ENCODE results near the gene EHMT1.
"Not testable (repeated sequence)": the region's sequence is repeated elsewhere in the genome, so short reads cannot be mapped to it uniquely, and the experiment has no call there.

EHMT1 gene

DNA sequence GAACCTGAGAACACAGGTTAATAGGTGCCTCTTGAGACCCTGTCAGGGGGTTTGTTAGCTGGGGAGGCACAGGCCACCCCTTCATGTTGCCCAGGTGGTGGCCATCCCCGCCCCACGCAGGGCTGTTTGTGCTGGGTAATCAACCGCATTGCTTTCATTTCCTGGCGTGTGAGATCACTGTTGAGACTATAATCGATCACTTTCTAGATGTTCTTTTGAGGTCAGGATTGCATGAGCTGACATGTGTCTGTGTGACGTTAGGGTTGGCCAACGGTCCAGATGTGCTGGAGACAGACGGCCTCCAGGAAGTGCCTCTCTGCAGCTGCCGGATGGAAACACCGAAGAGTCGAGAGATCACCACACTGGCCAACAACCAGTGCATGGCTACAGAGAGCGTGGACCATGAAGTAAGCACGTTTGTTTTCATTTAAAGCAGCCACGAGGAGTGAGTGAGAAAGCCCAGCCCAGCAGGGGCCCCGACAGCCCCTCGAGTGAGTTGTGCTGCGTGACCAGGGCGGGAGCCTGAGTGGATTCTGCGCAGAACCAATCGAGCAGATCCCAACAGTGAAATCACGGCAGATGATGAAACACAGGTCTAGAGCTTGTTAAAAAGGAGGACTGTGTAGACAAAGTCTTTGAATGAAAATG lies 143.7 kb downstream of the EHMT1 start:
- no peak for DNase-seq (ENCODE audit: low spot score)

DNA sequence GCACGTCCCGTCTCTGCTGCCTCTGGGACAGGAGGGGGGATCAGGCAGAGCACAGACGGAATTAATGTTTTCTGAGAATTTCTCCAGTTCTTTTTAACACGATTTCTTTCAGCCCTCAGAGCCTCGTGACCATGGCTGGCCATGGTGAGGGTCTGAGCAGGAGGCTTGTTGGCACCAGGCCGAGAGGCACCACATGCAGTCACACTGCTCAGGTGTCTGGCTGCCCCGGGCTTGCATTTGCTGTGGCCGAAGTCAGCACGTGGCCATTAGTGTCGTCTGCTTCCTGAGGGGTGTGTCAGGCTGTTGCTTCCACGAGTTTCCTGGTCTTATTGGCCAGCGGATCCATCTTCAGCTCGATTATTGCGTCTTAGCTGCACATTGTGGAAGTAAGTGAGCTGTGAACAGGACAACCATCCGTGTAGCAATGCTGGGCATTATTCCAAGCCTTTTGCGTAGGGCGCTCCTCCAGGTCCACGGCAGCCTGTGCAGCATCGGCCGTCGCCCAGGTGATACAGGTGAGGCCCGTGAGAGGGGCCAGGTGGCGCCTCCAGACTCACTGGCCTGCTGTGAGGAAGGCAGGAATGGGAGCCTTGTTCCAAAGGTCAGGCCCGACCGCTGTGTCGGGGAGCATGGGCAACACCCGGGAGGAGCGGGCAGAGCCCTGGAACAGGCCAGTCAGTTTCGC lies 144.6 kb downstream of the EHMT1 start:
- DNase-seq (ENCODE audit: low spot score): no peak

DNA sequence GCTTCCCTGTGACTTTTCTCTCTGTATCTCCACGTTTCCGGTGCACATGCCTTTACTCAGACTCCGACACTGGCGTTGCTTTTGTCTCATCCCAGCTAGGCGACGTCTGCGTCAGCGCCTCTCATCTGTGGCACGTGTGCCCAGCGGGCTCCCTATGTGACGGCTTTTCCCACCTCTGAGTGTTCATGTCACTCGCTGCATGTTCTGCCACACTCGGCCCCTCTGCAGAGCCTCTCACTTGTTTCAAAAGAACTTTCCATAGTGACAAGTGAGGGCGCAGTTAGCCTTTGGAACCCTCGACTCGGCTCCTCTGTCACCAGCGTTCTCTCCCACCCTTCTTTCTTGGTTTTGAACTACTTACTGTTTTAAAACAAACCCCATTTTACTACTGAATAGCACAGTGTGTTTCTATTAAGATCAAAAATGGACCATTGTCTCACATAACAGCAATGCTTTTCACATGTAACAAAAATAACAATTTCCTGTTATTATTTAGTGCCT lies 145.4 kb downstream of the EHMT1 start:
- no peak for DNase-seq (ENCODE audit: low spot score)

DNA sequence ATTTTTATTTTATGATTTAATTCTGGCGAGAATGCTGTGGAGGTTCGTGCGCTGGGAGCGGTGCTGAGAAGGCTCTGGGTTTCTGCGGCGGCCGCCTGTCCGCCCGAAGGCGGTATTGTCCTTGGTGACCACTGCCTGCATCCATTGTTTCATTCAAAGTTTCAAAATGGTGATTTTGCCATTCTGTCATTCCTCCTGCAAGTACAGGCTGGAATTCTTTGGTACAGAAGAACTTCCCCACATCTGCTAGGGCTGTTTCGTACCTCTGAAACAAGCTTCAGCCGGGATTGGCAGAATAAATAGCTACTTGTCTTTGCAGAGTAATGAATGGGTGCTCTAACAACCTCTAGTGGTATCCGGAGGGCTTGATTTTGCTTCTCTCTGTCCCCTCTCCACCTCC lies 146.2 kb downstream of the EHMT1 start:
- DNase-seq (ENCODE audit: low spot score): no peak

DNA sequence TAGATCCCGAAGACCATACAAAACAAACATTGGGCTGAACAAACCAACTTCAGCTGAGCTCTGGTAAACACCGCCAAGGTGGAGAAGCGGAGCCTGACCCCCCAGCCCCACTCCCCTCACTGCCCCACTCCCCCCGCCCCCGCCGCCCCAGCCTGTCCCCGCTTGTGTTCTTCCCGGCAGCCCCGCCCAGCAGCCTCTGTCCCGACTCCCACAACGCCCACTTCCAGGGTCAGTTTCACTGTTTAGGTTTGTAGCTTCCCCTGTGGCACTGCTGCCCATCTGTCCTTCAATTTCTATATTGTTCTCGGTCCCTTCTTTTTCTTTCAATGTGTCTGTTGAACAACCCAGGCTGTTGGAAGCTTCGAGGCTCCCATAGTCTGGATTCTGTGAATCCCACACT lies 146.7 kb downstream of the EHMT1 start:
- DNase-seq (ENCODE audit: low spot score): no peak

DNA sequence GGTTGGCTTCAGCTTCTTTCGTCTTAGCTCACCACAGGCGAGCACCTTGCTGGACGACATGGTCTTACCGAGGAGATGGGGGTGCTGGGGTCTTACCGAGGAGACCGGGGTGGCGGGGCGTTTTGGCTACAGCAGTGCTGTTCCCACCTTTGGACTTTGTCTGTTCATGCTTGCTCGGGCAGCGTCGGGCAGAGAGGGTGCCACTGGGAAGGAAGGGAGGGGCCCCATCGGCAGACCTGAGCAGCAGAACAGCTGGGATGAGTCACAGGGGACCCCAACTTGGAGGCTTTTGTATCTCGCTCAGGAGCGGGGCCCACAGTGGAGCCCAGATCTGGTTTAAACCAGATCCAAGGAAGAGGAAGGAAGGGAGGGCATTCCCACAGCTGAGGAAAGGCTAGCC lies 152.8 kb downstream of the EHMT1 start:
- DNase-seq (ENCODE audit: low spot score): no peak

DNA sequence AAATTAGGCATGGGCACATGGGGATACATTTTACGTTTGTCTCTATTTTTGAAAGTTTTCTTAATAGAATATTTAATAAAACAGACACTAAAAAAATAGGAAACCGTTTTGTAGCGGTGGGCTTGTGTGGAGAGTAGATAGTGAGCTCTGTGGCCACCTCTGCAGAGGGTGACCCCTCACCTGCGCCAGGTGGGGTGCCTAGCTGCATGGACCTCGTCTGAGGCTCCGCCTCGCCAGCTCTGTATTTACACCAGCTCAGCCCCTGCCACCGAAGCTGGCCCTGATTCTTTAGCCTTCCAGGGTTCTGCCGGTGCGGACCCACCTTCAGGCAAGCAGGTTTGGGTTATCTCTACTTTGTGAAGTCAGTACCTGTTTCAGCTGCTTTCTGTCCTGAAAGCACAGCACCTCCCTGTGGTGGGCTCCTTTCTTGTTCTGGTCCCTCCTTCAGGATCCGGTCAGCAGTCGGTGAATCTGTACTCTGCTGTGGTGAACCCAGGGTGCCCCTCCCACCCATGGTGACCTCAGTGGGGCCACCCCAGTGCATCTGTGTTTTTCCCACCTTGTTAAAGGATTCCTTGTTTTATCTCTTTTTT lies 153.6 kb downstream of the EHMT1 start:
- no peak for DNase-seq (ENCODE audit: low spot score)

DNA sequence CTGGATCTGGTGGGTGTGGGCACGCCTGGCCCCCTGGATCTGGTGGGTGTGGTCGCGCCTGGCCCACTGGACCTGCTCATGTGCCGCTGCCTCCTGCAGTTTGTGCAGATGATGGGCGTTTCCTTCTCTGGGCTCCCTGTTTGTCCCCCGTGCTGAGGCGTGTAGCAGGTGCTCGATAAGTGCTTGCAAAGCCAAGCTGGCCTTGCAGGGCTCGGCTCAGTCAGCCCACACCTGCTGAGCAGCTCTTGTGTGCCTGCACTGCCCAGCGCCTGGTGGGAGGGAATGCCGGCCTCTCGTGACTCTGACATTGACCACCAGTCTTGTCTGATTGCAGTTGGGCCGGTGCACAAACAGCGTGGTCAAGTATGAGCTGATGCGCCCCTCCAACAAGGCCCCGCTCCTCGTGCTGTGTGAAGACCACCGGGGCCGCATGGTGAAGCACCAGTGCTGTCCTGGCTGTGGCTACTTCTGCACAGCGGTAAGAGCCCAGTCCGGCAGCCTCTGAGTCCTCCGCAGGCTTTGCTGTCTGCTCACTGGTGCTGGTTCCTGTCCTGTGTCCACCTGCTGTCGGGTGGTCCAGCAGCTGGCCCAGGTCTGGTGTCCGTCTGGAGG lies 156.1 kb downstream of the EHMT1 start:
- DNase-seq (ENCODE audit: low spot score): no peak

DNA sequence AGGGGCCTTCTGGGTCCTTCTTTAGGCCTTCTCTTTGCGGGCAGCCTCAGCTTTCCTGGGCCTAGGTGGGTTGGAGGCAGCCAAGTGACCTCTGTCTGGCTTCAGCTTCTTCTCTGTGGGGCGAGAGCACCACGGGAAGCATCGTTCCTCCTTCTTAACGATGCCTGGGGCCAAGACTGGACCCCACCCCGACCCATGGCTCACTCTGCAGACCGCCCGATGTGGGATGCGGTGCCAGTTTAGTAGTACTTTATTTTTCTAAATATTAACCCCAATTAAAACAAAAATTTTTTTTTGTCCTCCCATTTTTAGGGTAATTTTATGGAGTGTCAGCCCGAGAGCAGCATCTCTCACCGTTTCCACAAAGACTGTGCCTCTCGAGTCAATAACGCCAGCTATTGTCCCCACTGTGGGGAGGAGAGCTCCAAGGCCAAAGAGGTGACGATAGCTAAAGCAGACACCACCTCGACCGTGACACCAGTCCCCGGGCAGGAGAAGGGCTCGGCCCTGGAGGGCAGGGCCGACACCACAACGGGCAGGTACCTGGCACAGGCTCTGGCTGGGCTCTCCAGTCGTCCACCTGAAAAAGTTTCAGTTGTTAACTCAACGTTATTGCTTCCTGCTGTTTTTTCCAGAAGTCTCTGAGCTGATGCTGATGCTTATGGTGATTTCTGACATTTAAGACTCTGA lies 157.6 kb downstream of the EHMT1 start:
- DNase-seq (ENCODE audit: low spot score): no peak

DNA sequence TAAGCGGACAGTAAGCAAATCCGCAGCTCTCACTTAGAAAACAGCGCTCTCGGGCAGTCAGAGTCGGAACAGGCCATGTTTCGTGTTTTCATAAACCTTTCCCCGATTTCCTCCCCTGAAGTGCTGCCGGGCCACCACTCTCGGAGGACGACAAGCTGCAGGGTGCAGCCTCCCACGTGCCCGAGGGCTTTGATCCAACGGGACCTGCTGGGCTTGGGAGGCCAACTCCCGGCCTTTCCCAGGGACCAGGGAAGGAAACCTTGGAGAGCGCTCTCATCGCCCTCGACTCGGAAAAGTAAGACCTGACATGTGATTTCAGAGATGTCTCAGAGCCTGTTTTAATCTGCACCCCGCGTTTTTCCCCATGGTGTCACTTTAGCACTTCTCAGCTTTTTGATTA lies 159.0 kb downstream of the EHMT1 start:
- DNase-seq (ENCODE audit: low spot score): no peak

DNA sequence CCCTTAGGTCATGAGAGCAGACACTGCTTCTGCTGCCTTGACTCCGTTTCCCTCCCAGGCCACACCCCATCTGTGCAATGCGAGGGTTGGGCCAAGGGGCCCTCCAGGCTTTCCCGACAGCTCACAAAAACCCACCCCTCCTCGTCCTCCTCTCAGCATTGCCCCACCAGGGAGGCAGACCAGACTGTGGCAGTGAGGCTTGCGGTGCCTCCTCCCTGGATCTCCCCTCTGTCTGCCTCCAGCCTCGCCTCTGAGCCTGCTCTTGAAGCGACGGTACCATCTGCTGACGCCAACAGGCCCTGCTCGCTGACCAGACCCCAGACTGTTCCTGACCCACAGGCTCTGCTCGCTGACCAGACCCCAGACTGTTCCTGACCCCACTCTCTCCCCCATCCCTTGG lies 159.5 kb downstream of the EHMT1 start:
- no peak for DNase-seq (ENCODE audit: low spot score)

DNA sequence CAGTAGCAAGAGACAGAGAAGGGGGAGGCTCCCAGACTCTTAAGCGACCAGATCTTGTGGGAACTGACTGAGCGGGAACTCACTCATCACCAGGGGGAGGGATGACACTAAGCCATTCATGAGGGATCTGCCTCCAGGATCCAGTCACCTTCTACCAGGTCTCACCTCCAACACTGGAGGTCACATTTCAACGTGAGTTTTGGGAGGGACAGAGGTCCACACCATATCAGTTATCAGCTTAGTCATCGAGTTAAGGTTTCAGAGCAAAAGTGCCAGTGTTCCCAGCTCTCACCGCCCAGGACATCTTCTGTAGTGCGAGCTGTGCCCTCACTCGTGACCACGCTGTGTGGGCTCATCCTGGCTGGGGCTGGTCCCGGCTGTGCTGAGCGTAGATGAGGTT lies 160.1 kb downstream of the EHMT1 start:
- no peak for DNase-seq (ENCODE audit: low spot score)

DNA sequence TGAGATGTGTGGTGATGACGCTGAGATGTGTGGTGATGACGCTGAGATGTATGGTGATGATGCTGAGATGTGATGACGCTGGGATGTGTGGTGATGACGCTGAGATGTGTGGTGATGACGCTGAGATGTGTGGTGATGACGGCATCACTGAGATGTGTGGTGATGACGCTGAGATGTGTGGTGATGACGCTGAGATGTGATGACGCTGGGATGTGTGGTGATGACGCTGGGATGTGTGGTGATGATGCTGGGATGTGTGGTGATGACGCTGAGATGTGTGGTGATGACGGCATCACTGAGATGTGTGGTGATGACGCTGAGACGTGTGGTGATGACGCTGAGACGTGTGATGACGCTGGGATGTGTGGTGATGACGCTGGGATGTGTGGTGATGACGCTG lies 161.2 kb downstream of the EHMT1 start:
- DNase-seq (ENCODE audit: low spot score): not testable (repeated sequence)

DNA sequence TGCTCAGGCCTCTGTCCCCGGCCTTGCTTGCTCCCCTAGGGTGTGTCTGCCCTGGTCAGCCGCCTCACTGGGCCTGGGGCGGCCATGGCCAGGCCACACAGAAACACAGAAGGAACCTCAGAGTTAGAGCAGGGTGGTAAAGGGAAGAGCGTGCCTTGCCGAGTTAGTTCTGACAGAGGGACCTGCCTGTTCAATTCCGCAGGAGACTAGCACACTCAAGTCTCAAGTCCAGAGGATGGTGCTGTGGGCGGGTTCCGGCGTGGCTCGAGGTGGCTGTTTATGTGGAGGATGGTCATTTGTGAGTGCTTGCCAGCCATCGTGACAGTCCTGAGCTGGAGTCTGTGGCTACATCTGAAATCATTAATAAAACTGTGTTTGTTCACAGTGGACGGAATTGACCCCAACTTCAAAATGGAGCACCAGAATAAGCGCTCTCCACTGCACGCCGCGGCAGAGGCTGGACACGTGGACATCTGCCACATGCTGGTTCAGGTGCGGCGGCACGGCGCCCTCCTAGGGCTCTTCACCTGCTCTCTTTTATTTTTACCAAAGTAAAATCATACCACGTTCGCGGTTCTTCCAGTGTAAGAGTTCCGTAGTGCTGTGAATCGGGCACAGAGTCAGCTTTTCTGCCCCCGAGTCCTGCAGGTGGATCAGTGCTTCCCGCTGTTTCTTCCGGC lies 163.2 kb downstream of the EHMT1 start:
- no peak for DNase-seq (ENCODE audit: low spot score)

DNA sequence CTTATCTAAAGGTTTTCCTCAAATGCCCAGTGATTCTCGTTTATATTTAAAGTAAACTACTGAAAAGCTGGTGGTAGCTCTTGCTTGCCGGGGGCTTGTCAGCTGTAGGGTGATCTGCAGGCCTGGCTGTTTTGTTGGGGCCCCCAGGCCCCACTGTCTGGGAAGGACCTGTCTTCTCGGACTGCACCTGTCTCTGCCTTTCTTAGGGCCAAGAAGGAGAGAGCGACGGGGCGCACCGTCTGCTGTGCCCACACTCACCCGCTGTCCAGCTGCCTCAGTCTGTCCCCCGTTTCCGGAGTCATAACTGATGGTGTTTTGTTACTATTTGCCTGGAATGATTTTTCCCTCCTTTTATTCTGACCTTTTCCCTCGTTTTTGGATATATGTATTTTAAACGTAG lies 164.7 kb downstream of the EHMT1 start:
- DNase-seq (ENCODE audit: low spot score): no peak

DNA sequence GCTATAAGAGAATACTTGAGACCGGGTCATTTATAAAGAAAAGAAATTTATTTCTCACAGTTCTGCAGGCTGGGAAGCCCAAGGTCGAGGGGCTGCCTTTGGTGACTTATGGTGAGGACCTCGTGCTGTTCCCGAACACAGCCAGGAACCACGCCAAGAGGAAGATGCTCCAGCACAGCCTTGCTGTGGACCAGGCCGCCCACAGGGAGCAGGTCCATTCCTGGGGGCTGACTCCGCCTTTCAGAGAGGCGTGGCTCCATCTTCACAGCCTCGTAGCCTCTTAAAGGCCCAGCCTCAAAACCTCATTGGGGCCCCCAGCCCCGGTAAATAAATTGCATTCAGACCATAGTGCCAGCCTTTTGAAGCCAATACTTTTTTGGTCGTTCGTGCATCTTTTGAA lies 165.2 kb downstream of the EHMT1 start:
- DNase-seq (ENCODE audit: low spot score): no peak

DNA sequence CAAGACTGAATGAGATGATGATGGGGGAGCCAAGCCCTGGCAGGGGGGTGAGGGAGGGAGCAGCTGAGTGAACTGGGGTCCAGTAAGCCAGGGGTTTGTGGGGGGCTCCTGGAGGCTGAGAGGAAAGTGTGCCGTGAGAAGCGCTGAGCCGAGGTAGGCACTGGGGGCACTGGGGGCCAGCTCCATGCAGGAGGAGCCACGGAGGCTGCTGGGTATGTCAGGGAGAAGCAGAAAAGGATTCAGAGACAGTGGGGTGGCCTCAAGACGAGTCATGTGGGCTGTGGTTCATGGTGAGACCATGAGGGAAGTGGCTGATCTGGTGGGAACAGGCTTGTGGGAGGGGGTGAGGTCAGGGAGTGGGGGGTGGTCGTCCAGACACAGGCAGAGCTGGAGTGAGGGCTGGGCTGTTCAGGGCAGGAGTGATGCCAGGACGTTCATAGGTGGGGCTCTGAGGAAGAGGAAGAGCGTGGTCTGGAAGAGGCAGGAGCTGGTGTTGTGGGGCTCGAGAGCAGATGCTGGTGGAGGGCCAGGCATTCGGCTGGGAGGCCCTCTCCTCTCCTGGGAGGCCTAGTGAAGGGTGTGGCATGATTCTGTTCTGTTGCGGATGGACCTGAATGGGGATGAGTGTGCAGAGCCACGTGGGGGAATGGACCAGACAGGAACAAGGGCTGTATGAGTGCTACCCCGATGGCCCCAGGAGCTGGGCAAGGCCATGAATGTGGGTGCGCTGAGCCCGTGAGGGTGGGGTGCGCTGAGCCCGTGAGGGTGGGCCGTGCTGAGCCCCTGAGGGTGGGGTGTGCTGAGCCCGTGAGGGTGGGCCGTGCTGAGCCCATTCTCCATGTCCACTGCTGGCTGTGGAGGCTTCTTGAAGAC lies 166.1 kb downstream of the EHMT1 start:
- no peak for DNase-seq (ENCODE audit: low spot score)

DNA sequence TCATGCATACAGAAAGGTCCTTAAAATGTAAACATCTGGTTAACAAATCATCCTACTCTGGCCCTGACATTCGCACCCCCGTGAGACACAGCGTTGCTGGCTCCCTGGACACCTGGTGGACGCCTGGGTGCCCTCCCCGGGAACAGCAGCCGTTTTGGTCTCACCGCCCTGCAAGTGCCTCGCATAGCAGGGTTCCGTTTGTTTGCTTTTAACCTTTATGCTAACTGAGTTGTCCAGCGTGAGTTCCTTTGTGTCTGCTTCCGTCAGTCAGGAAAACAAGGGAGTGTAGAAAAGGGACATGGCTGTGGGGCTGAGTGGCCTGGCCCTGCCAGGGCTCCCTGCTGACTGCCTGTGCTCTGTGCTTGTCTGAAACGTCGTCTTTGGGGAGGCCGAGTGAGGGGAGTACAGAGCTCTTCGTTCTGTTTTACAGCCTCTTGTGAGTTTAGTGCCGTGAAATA lies 166.9 kb downstream of the EHMT1 start:
- no peak for DNase-seq (ENCODE audit: low spot score)

DNA sequence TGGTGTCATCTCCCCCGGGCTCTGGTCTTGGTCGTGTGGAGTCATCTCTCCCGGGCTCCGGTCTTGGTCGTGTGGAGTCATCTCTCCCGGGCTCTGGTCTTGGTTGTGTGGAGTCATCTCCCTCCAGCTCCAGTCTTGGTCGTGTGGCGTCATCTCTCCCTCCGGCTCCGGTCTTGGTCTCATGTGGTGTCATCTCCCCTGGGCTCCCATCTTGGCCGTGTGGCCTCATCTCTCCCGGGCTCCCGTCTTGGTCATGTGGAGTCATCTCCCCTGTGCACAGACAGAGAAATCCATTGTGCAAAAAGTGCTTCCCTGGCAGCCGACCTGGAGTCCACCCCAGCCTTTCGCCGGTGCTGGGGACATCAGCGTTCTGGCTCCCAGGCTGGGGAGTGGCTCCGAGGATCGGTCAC lies 167.7 kb downstream of the EHMT1 start:
- DNase-seq (ENCODE audit: low spot score): no peak

DNA sequence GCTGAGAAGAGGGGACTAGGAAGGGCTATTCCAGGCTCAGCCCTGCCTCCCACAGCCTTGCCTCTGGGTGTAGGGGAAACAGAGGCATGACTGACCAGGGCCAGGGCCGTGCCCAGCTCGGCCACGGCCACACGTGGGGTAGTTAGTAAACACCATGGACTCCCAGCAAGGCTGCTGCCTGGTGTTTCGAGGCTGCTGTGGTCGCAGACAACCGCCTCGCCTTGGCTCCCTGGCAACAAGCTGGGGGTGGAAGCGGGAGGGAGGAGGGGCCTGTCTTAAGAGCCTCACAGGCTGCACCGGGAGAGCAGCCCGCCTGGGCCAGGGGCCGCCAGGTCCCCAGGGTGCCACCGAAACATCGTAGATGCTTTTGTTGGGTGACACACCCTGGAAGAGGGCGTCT lies 168.6 kb downstream of the EHMT1 start:
- no peak for DNase-seq (ENCODE audit: low spot score)
